ELF-1 (cell line): ENCODE results near the gene ITFG1.
A peak's percentile ranks its signal among the peaks of the same experiment; 100 is the strongest.

Source experiments
- DNase-seq: peaks from one replicate; pipeline ENCODE4 v3.0.0-alpha.2; 2016; ENCODE audit warnings: low read depth, low spot score

Gene ITFG1

DNA sequence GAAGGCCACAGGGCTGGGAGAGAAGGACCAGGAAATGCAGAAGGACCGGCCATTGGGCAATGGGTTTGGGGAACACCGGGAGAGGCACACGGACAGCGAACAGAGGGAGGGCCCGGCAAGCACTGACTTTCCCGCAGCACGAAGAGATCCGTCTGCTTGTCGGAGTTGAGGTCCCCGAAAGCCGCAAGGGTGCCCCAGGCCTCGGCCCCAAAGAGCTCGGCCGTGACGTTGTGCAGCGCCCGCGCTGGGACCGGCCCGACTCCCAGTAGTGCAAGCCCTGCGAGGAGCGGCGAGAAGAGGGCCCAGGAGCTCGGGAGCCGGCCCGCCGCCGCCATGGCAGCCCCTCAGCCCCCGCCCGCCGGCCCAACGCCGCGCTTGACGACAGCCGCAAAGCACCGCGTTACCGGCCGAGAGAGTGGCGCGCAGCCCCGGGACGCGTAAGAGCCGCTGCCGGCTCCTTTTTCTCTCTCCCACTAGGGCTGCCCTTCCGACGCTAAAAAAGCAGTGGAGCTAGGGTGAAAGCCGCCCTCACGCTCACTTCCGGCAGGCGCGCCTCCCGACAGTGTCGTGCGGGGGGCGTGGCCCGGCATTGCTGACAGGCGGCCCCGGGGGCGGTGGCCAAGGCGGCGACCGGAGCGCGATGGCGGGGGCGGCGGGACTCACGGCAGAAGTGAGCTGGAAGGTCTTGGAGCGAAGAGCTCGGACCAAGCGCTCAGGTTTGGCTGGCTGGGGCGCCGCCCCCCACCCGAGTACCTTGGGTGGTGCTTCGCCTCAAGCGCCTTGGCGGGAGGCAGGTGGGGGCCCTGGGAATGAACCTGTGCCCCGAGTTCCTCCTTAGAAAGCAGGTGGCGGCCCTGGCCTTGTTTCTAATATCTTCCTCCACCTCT is at the start of gene ITFG1, which contains the start of gene PHKB:
Gene ITFG1, minus strand, starts transcription at position 353 of the 887 bp plus-strand sequence. Its CDS starts 18 bp downstream, at position 335.
Gene PHKB, plus strand, starts transcription at position 621 of the 887 bp plus-strand sequence. Its CDS starts 20 bp downstream, at position 641.
- peak; percentile 96 for DNase-seq

DNA sequence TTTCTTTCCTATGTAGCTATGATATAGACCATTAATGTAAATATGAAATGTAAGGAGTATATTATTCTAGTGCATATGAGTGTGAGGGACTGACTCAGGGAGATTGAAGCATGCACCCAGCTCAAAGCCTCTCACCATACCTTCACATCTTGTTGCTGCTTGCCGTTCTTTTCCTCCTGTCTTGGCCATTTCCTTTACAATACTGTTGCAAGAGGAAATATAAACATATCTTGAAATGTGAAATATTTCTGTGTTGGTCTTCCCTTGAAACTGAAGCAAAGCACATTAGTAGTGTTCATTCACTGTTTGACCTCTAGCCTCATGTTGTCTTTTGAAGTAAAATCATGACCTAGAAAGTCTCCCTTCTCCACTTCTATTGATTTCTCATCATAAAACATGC is 46.8 kb upstream of the ITFG1 start:
- no peak for DNase-seq

DNA sequence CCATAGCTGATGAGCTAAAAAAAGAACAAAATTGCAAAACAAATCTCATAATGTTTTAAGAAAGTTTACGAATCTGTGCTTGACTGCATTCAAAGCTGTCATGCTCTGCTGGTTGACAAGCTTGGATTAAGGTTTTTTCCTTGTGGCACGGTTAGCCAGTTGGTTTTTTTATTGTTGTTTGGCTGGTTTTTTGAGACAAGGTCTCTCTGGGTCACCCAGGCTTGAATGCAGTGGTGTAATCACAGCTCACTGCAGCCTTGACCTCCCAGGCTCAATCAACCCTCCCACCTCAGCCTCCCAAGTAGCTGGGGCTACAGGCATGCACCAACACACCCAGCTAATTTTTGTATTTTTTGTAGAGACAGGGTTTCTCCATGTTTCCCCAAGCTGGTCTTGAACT is 45.9 kb upstream of the ITFG1 start:
- DNase-seq, result no peak

DNA sequence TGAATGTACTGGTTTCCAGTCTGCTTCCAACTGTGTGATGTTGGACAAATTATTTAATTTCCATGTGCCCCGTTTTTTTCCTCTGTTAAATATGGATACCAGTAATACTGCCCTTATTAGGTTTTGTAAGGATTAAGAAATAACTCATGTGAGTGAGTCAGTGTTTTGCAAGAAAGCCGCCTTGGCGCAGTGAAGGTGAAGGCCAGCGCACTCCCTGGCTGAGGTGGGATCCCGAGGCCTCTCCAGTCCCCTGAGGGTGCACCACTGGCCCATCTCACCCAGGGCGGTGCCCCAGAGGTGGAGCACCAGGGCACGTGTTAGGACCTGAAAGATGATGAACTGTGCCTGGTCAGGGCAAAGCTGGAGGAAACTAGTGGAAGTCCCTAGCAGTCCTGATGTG is 43.7 kb upstream of the ITFG1 start:
- DNase-seq, result no peak

DNA sequence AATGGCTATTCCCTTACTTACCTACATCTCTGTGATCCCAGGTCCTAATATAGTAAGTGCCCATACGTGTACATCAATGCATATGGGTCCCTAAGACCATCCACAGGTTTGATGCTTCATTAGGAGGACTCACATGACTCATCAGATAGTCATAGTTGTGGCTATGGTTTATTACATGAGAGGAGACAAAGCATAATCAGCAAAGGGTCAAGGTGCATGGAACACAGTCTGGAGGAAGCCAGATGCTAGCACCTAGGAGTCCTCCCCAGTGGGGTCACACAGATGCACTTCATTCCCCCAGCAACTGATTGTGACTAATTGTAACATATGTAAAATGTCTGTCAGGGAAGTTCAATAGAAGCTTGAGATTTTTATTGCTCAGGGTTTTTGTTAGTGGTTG is 43.1 kb upstream of the ITFG1 start:
- DNase-seq, result no peak

DNA sequence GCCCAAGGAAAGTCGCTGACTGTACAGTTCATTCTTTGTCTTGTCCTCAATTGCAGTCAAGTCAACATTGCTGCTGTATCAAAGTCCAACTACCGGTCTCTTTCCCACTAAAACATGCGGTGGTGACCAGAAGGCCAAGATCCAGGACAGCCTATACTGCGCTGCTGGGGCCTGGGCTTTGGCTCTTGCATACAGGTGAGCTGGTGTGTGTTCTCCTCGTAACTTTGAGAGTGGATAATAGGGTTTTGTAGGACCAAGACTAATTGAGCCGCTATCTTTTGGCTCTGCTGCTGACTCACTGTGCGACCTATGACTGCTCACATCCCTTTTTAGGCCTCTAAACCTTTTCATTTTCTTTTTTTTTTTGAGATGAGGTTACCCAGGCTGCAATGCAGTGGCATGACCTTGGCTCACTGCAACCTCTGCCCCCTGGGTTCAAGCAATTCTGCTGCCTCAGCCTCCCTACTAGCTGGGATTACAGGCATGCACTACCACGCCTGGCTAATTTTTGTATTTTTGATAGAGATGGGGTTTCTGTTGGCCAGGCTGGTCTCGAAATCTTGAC is 38.9 kb upstream of the ITFG1 start:
- no peak for DNase-seq

DNA sequence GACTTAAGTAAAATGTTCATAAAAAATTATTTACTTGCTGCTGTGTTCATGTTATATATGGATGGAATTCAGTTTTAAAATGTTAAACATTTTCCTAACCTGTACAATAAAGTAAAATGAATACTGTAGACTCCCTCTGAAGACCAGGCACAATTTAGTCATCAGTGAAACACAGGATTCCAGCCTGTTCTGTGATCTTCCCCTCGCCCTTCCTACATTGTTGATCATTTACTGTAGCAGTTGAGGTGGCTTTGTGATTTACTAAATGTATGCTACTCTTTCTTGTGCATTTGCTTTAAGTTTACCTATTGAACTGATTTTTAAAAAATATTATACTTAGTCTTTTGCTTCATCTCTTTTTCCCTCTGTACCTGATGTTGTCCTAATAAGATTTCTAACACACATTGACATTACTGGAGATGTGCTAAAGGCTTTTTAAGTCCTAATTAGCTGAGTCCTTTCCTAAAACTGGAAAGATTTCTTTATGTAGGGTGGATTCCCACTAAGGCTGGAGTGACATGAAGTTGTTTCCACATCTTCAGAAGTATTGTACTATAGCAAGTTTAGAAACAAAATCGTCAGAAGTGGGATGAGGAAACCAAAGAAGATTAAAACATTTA is 38.3 kb upstream of the ITFG1 start:
- DNase-seq, result no peak

DNA sequence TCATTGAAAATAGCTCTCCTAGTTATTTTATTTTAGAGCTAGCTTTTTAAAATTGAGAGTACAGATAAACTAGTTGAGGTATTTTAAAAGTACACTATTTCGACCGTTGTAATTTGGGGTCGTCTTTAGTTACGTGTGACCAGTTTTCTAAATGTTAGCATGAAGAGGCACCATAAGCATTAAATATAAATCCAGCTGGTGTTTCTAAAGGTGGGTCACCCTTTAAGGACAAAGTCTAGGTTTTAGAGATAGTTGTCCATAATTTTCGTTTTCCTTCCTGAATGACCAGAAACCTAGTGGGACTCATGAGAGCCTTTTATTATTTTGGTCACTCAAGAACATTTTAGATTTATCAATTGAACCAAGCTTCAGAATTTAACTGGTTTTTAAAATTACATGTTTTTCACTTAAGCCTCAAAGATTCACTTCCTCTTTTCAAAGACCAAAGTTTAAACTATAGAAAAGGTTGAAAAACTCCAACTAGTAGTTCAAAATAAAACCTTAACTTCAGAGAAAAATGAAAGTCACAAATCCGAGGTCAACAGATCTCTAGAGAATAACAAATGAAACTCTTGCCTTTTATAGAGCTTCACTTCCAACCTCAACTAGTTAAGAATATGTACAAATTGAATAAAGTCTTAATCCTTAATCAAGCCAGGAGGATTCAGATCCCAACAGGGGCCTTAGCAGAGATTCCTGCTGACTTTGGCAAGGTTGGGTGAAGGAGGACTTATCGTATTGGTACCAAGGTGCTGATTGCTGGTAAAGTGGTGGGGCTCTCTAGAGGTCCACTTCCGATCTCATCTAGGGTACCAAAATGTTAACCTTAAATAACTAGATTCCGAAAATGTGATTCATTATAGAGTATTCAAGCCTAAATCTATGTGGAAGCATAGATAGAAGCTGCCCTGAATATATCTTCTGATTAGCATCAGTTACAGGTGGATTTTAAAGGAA is 32.8 kb upstream of the ITFG1 start:
- DNase-seq, result no peak

DNA sequence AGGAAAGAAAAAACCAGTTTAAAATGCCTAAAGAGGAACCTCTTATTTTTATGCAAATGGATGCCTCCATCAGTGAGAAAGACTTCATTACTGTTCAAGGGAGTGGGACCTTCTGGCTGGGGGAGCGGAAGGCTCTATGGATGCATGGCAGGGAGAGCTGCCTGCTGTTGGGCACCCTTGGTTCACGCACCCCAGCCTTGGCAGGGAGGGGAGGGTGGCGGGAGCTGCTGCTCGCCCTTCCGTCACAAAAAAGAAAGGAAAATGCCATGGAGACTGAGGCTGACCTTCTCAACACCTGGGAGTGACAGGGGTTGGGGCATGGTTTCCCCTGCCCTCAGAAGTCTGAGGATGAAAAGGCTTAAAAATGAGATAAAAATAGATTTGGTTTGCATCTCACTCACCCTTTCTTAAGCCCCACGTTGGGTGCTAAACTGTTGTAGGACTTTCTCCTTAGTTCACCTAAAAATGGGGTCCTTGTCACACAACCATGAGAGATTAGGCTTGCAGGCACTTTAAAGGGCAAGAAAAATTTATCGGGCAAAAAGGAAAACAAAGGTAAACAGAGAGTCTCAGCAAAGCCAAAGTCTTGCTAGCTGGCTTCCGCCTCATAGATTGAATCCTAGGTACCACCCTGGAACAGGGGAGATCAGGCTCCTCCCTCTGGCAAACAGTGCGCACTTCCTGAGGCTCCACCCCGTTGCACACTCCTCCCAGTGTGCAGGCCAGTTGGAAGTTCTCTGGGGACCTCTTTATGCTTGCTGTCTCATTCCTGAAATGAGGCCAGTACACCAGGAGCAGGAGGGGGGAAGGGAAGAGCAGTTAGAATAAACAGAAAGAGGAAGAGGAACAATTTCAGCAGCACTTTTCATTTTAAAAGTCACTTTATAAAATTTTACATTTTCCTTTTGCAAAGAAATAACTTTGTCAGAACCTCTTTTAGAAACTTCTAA is 31.8 kb upstream of the ITFG1 start:
- peak; percentile 7 for DNase-seq

DNA sequence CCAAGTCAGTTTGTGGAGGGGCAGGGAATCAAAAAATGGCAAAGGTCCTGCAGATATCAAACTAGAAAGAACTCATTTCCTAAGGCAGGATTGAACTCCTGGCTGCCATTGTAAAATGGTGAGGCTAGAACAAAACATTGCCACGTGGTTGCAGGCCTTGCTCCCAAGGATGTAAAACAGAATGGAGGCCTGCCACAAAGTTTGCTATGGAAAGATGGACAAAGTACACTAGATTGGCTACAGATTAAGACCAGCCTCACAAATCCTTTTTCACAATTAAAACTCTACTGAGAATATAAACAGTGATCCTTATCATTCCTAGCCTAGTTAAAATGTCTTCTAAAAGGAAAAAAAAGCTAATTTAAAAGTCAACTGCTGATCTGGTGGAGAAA is 31.2 kb upstream of the ITFG1 start:
- DNase-seq, result no peak

DNA sequence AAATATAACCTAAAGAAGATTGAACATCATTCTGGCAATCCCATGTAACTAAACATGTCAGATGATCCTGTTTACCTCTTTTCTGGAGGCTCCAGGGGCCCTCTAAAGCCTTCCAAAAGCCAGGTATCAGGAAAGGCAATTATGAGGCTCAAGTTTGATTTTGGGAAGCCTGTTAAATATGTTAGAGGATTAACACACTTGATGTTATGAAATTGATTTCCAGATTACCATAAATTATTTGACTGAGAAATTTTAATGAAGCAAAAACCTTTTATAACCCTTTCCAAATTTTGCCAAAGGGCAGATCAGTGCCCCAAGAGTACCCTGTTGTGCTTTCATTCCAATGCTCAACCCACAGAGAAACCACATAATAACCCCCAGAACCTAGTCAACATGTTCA is 29.6 kb upstream of the ITFG1 start:
- DNase-seq, result no peak

DNA sequence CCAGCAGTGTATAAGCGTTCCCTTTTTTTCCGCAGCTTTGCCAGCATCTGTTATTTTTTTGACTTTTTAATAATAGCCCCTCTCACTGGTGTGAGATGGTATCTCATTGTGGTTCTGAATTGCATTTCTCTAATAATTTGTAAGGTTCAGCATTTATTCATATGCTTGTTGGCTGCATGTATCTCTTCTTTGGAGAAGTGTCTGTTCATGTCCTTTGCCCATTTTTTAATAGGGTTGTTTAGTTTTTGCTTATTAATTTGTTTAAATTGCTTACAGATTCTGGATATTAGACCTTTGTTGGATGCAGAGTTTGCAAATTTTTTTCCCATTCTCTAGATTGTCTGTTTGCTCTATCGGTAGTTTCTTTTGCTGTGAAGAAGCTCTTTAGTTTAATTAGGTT is 27.2 kb upstream of the ITFG1 start:
- no peak for DNase-seq

DNA sequence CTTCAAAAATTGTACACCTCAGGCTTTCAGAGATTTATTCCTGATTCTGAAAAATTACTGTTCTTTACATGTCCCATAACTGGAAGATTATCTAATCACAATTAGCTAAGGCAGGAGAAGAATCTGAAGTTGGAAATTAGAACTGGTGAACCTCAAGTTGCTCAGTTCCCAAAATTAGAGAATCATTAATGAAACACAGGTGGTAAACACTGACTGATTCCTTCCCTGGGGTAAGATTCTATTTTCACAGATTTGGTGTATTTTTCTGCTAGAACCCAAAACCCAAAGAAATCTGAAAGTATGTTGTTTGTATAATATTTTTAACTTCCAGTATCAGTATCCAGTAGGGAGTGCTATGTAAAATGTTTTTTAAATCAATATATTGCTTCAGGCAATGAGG is 26.0 kb upstream of the ITFG1 start:
- DNase-seq, result no peak

DNA sequence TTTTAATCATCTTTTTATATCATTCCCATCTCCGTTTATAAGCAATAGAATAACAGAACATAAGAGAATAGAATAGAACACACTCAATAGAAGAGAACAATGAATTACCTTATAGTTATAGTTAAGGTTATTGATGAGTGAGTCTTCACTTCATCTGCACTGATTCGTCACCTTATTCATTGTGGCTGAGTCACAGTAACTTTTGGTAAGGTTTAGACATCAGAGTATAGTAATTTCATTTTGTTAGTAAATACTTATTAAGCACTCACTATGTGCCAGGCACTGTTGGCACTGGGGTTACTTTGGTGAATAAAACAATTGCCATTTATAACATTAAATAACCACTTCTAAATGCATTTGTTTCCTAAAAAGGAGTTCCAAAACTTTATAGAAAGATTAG is 22.8 kb upstream of the ITFG1 start:
- no peak for DNase-seq

DNA sequence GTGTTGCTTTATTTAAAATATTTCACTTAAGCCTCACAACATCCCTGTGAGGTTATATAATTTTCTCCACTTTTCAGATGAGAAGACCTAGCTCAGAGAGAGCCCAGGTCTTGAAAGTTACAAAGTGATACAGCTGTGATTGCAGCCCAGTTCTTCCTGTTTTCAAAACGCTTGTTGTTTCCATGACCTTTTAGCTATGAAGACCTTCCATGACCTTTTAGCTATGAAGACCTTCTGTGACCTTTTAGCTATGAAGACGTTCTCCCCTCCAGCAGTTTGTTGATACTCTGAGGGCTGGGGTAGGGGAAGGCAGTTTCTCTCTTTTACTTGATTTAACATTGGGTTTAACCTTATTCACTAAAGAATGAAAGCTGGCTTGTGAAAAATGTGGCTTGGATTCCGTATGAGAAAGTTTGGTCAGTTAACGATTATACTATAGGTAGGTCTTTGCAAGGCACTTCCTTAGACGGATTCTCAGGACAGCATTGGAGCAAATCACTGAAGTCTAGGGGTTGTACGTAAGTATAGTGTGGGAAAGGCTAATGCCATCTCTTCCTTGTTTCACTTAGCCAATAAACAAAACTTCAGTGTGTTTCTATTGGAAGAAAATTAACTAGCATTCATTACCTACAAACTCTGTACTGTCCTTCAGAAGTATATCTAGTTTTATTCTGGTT is 21.0 kb upstream of the ITFG1 start:
- no peak for DNase-seq

DNA sequence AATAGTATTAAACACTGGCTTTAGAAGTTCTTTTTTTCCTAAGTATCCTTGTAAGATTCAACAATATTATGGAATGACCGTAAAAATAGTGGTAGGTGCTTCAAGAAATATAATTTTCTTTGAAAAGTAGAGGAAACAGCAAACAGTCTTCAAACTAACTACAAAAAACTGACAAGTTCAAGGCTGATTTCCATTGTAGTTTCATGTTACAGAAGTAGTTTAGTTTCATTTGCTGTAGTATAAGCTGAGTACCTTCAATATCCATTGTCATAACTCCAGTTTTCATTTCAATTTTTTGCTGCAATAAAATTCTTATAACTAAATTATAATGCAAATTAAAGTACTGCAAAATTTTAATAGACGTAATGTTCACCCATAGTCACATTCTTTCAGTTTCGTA is 19.5 kb upstream of the ITFG1 start:
- DNase-seq, result no peak

DNA sequence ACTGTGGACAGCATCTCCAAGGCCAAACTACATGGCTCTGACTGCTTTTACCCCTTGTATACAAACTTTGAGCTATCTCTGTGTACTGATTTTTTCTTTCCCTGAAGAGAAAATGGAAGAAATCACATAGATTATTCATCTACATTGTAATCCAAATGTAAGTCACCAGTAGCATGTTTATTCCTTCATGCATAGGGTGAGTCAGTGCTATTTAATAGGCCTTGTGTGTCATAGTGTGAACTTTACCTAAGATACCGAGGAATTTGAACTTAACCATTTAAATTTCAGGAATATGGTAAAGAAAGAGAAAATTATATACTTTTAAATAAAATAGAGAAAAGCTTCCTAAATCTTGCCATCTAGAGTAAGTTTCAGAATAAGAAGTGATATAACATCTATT is 16.8 kb upstream of the ITFG1 start:
- DNase-seq, result no peak

DNA sequence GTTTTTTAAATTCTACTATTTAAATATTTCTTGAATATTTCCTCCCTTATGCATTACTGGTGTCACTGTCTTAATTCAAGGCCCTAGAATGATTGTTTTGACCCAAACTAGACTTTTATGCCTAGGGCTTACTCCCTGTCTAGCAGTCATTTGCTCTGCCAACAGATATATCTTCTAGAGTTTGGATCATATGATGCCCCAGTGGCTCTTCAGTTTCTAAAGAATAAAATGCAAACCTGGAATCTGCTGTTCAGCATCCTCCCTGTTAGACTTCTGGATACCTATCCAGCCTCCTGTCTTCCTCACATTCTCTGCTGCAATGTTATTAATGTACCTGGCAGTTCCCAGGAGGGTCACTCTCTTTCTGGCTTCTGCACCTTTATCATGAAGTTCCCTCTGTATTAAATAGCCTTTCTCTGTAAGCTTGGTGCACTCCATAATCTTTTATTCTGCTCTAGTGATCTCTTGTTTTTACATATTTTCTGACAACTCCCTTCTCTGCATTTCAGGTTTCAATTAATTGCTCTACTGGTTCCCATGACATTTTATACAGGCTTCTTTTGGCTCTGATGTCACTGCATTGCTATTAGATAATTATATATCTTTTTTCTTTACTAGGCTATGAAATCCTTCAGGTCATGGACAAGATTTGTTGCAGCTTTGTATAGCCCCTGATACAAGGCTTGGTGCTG is 15.9 kb upstream of the ITFG1 start:
- DNase-seq, result no peak

DNA sequence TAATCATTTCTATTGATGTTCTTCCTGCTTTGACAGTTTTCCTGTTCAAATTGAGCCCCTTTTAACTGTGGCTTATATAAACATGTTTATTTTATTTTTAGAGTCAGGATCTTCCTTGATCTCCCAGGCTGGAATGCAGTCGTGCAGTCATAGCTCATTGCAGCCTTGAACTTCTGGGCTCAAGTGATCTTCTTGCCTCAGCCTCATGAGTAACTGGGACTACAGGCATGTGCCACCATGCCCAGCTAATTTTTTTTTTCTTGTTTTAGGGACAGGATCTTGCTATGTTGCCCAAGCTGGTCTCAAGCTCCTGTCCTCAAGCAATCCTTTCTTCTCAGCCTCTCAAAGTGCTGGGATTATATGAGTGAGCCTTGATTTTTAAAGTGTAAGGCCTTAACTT is 14.9 kb upstream of the ITFG1 start:
- DNase-seq, result no peak
